GM12891 (cell line): ENCODE measurements around the gene ZMYND12.

Source experiments
- POLR2A ChIP-seq: IDR thresholded peaks from 2 replicates; pipeline ENCODE4 v1.6.1; 2011; ENCODE audit warnings: low read depth, low read length, control low read depth
- POU2F2 ChIP-seq: IDR thresholded peaks from 2 replicates; pipeline ENCODE4 v1.6.1; 2011; ENCODE audit warnings: low read depth, mild to moderate bottlenecking, control low read depth, low read length, moderate library complexity
- SPI1 ChIP-seq: IDR thresholded peaks from 2 replicates; pipeline ENCODE4 v1.6.1; 2011; ENCODE audit warnings: low read depth, low read length, control low read depth
- TAF1 ChIP-seq: IDR thresholded peaks from 2 replicates; pipeline ENCODE4 v1.6.1; 2011; ENCODE audit warnings: low read depth, low read length, control low read depth

GRCh38 chr1:42418516-42418915 is 37.3 kb downstream of the ZMYND12 start:
- TF ChIP-seq SPI1, result no peak
- no peak for TF ChIP-seq POLR2A
- no peak for TF ChIP-seq TAF1
- TF ChIP-seq POU2F2, result no peak
